ENCODE measurements around the gene ST3GAL5. TPM values are rescaled to one million over a fixed set of nuclear protein-coding genes. Genes with fewer than 3 reads are reported as not detected.

Gene ST3GAL5
- total and polyA plus RNA-seq, 7 donors, result 2.8 to 24.2 (median 16.1) TPM

DNA sequence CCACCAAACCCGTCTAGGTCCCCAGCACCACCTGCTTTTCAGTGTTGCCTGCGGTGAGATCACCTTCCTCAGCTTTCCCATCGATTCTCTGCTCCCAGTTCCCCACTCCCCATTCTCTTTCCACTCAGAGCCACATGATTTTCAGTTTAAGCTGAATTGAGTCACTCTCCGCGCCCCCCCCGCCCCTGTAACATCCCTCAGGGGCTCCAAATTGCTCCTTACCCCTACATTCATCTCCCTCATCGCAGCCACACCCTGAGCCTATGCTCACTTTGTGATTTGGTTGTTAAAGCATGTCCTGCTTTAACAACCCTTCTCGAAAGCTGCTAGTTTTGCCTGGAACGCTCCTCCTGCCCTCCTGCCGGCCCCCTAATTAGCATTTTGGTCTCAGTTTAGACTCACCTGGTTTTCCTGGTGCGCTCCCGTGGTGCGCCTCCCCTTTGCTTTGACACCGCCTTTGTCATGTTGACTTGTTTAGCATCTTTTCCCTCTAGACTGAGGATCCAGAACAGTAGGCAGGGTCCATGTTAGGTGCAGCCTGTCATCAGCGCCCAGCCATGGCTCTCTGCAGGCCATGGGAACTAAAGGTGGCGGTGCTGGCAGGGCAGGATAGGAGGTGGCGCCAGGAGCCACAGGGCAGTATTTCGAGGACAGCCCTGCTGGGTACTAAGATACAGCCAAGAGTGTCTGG is 60.8 kb downstream of the ST3GAL5 start:
- Histone ChIP-seq H3K9me3 (no peaks in the 10 kb centered on the region), H3K4me3 (peak overlapping the region in 2 of 4 donors; percentile 18 to 21), H3K27me3 (no peaks in the 10 kb centered on the region), H3K4me1 (peaks cover 0 to 12% (median 6%) of the 10 kb centered on the region in 4 donors), H3K36me3 (no peaks in the 10 kb centered on the region), H3K27ac (no peak overlapping the region)
- TF ChIP-seq POLR2AphosphoS5 (IDR thresholded peaks at IDR 0.05), result no peak
- no peak for TF ChIP-seq EP300 (IDR thresholded peaks at IDR 0.05)
- TF ChIP-seq, protein P1, sequence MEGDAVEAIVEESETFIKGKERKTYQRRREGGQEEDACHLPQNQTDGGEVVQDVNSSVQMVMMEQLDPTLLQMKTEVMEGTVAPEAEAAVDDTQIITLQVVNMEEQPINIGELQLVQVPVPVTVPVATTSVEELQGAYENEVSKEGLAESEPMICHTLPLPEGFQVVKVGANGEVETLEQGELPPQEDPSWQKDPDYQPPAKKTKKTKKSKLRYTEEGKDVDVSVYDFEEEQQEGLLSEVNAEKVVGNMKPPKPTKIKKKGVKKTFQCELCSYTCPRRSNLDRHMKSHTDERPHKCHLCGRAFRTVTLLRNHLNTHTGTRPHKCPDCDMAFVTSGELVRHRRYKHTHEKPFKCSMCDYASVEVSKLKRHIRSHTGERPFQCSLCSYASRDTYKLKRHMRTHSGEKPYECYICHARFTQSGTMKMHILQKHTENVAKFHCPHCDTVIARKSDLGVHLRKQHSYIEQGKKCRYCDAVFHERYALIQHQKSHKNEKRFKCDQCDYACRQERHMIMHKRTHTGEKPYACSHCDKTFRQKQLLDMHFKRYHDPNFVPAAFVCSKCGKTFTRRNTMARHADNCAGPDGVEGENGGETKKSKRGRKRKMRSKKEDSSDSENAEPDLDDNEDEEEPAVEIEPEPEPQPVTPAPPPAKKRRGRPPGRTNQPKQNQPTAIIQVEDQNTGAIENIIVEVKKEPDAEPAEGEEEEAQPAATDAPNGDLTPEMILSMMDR (IDR thresholded peaks at IDR 0.05), result no peak
- TF ChIP-seq POLR2A (IDR thresholded peaks at IDR 0.05), result no peak
- no peak for DNase-seq
- intact Hi-C loops (cut with DNase I), result loop anchor here (1.0 to 2.0 kb wide), 3 partner anchors 61 to 251 kb away; no protein-coding TSS in a partner anchor
- WGBS, 2 donors, result 56 to 82% methylated on average over 18 of the region's 18 CpGs

DNA sequence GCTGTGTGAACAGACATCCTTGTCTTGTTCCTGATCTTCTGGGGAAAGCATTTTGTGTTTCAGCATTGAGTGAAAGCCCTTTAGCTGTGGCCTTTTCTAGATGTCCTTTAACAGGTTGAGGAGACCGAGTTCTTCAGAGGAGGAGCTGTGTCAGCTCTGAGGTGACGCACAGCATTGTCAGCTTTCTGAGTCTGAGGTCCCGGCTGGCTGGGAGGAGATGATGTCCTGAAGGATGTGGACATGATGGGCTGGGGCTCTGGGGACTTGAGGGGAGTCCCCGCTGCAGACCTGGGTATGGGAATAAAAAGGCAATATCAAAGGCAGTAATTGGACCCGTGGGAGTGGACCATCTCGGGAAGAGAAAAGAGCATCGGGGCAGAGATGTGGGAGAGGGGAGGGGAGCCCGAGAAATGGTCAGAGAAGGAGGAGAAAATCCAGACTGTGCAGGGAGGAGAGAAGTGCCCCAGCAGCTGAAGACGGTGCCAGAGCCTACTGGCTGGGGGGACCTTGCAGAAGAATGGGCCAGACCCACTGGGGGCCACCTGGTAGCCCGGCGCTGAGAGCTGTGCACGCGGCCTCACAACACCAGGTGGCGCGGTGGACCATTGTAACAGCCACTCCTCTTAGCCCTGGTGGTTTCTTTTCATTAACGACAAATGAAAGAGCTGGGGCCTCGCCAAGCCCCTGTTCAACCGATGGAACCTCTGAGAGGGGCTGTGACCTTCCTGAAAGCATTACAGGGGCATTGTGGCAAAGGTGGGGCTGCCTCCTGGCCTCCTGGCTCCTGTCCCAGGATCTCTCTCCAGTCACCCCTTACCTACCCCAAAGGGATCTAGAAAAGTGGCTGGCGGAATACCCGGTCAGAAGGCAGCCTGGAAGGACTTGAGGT is 61.6 kb downstream of the ST3GAL5 start:
- H3K36me3 ChIP-seq, result no peaks in the 10 kb centered on the region
- TF ChIP-seq, protein P1 (IDR thresholded peaks at IDR 0.05), result peak; percentile 90 to 95 (median 92)
- TF ChIP-seq POLR2A (IDR thresholded peaks at IDR 0.05) (no peak), POLR2AphosphoS5 (IDR thresholded peaks at IDR 0.05) (peak in 2 of 4 donors; percentile 11 to 36), EP300 (IDR thresholded peaks at IDR 0.05) (no peak)
- no peaks in the 10 kb centered on the region for H3K27me3 ChIP-seq
- peak; percentile 88 for DNase-seq
- intact Hi-C loops (cut with DNase I), result loop anchor here (1.0 kb wide), 2 partner anchors 62 to 252 kb away; no protein-coding TSS in a partner anchor
- no peaks in the 10 kb centered on the region for H3K9me3 ChIP-seq
- H3K4me3 ChIP-seq, result peak overlapping the region in 2 of 4 donors; percentile 18 to 21
- 21 to 32% methylated on average over 20 of the region's 20 CpGs for WGBS, 2 donors
- H3K4me1 ChIP-seq, result peaks cover 0 to 12% (median 6%) of the 10 kb centered on the region in 4 donors
- no peak overlapping the region for H3K27ac ChIP-seq

DNA sequence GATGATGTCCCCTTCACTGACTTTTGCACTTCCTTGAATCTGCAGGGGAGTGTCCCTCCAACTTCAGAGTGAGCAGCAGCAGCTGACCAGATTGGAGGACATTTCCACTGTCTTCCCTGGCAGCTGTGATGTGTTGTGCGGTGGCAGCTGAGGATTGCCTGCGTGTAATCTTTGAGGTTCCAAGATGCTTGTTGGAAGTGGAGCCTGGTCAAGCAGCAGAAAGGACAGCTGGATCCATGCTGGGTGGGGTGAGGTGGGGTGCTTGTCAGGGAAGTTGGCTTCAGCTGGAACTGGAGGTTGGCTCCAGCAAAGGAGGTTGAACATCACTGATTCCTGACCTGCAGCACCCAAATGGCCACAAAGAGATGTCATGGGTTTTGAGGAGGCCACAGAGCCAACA is 64.8 kb downstream of the ST3GAL5 start:
- Histone ChIP-seq H3K27ac (no peak overlapping the region), H3K4me1 (peaks cover 0 to 12% (median 6%) of the 10 kb centered on the region in 4 donors), H3K9me3 (no peaks in the 10 kb centered on the region), H3K36me3 (no peaks in the 10 kb centered on the region), H3K27me3 (no peaks in the 10 kb centered on the region), H3K4me3 (no peak overlapping the region)
- intact Hi-C loops (cut with DNase I), result no loop called here
- 47 to 72% methylated on average over 2 of the region's 2 CpGs for WGBS, 2 donors
- no peak for TF ChIP-seq EP300 (IDR thresholded peaks at IDR 0.05)
- TF ChIP-seq POLR2AphosphoS5 (IDR thresholded peaks at IDR 0.05), result no peak
- TF ChIP-seq POLR2A (IDR thresholded peaks at IDR 0.05), result no peak
- TF ChIP-seq, protein P1 (IDR thresholded peaks at IDR 0.05), result no peak
- DNase-seq, result no peak

DNA sequence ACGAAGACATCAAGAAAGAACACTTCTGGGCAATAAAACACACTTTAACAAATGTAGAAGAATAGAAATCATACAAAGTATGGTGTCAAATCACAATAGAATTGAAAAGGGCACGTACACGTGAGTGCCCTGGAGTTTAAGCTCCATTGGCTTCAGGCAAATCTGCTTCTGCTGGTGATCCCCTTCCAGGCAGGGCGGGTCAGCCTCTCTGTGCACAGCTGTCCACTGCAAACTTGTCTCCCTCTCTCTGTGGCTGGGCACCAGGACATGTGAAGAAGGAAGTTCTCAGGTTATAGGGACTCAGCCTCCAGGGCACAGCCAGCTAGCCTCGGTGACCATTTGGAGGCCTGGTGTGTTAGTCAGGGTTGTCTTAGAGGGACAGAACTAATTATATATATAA is 66.0 kb downstream of the ST3GAL5 start:
- 73 to 88% methylated on average over 5 of the region's 5 CpGs for WGBS, 2 donors
- TF ChIP-seq EP300 (IDR thresholded peaks at IDR 0.05), result no peak
- no peak for TF ChIP-seq POLR2AphosphoS5 (IDR thresholded peaks at IDR 0.05)
- TF ChIP-seq POLR2A (IDR thresholded peaks at IDR 0.05), result no peak
- TF ChIP-seq, protein P1 (IDR thresholded peaks at IDR 0.05), result no peak
- intact Hi-C loops (cut with DNase I), result no loop called here
- Histone ChIP-seq H3K9me3 (no peaks in the 10 kb centered on the region), H3K27ac (no peak overlapping the region), H3K36me3 (no peaks in the 10 kb centered on the region), H3K4me1 (peaks cover 0 to 8% (median 5%) of the 10 kb centered on the region in 4 donors), H3K4me3 (no peak overlapping the region), H3K27me3 (no peaks in the 10 kb centered on the region)
- DNase-seq, result no peak

Measured in sigmoid colon (tissue), 7 donors.